Natural killer cell (primary cell): ENCODE measurements around the gene FOXP1. TPM values are rescaled to one million over a fixed set of nuclear protein-coding genes. Genes with fewer than 3 reads are reported as not detected.
A peak's percentile ranks its signal among the peaks of the same experiment; 100 is the strongest.

Experiments used
- ATAC-seq, 3 donors: fragments of 150-1000 bp in 2 of 3; fragments of 200-7000 bp in 1 of 3; cut with Tn5 transposase; 1 replicate in 1 of 3; 2 replicates in 2 of 3; pipeline ENCODE4 v1.10.0; 2021; ENCODE audit warnings: mild to moderate bottlenecking in 2 of 3, moderate library complexity in 2 of 3
- DNase-seq, 2 donors: peaks; one replicate each; pipeline versions ENCODE4 v3.0.0 to v3.0.0-alpha.2; 2013 to 2021; ENCODE audit warnings: mixed read lengths in 1 of 2
- H3K27ac ChIP-seq: one replicate; pipeline ENCODE4 v1.5.1; 2013; ENCODE audit warnings: mild to moderate bottlenecking, low read length
- H3K27me3 ChIP-seq: one replicate; pipeline ENCODE4 v1.6.1; 2013; ENCODE audit warnings: low read length; ENCODE audit not compliant: control insufficient read depth, insufficient read depth
- H3K36me3 ChIP-seq: one replicate; pipeline ENCODE4 v1.6.1; 2013; ENCODE audit warnings: low read length; ENCODE audit not compliant: control insufficient read depth, insufficient read depth
- H3K4me1 ChIP-seq: one replicate; pipeline ENCODE4 v1.6.1; 2013; ENCODE audit warnings: low read length; ENCODE audit not compliant: control insufficient read depth, insufficient read depth
- H3K4me3 ChIP-seq: one replicate; pipeline ENCODE4 v1.5.1; 2013; ENCODE audit warnings: low read length
- H3K9me3 ChIP-seq: one replicate; pipeline ENCODE4 v1.6.1; 2013; ENCODE audit warnings: low read length; ENCODE audit not compliant: control insufficient read depth, insufficient read depth
- H3K27ac Mint-ChIP-seq, 2 donors: one replicate each; pipeline ENCODE4 v1.8.0; 2022; ENCODE audit warnings: mild to moderate bottlenecking in 2 of 2, mixed read lengths in 2 of 2, moderate library complexity in 1 of 2
- H3K27me3 Mint-ChIP-seq, 2 donors: one replicate each; pipeline ENCODE4 v1.8.0; 2022; ENCODE audit warnings: low read depth in 2 of 2, mixed read lengths in 2 of 2
- H3K36me3 Mint-ChIP-seq: one replicate; pipeline ENCODE4 v1.8.0; 2022; ENCODE audit warnings: mixed read lengths
- H3K4me1 Mint-ChIP-seq, 2 donors: one replicate each; pipeline ENCODE4 v1.8.0; 2022; ENCODE audit warnings: mixed read lengths in 2 of 2
- H3K4me3 Mint-ChIP-seq: one replicate; pipeline ENCODE4 v1.8.0; 2022; ENCODE audit warnings: mild to moderate bottlenecking, moderate library complexity, mixed read lengths
- H3K9me3 Mint-ChIP-seq, 2 donors: one replicate each; pipeline ENCODE4 v1.8.0; 2022; ENCODE audit warnings: mixed read lengths in 2 of 2
- CTCF ChIP-seq: fragments of 200-600 bp; IDR thresholded peaks from one replicate; pipeline ENCODE4 v1.8.0; 2022; ENCODE audit warnings: antibody characterized with exemption
- WGBS: methylation state at CpG from one replicate; pipeline ENCODE4 v1.1.7; 2013; ENCODE audit warnings: missing lambda C conversion rate; ENCODE audit not compliant: insufficient coverage; 5-methylcytosine and 5-hydroxymethylcytosine counted together
- intact Hi-C: fragments of 100-400 bp; cut with micrococcal nuclease; formaldehyde crosslinking; loops from one replicate; pipeline ENCODE4 v1.14.2; 2022
- total RNA-seq, 4 donors: library from RNA; stranded (reverse); fragments of 120-200 nt in 1 of 4; gene quantifications; one replicate each; pipeline versions ENCODE4 v1.2.3 to v1.2.4, GENCODE V29; 2013 to 2022

The FOXP1 gene
- total RNA-seq, 3 donors from 2014 or later (not counting 1 experiment from before 2014, with no cell fraction given), result 166 to 185 (median 166) TPM

DNA sequence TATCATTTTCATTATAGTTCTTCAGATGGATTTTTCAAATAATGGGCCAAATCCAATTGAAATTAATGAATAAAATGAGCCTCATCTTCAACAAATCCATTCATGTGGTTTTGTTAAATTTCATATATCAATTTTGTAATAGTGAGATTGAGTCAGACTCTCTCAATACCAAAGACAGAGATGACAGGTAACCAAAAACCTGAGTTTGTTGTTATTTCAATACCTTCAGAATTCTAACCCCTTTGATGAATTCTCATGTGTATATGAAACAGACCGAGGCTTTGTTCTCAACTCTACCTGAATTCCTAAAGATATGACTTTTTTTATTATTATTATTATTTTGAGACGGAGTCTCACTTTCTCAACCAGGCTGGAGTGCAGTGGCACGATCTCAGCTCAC, 92.8 kb downstream of the FOXP1 start:
- Histone ChIP-seq H3K9me3 (peaks cover 3% of the 10 kb centered on the region), H3K4me3 (no peak overlapping the region), H3K36me3 (no peaks in the 10 kb centered on the region), H3K27ac (no peak overlapping the region), H3K27me3 (no peaks in the 10 kb centered on the region), H3K4me1 (peaks cover 36% of the 10 kb centered on the region)
- Mint-ChIP-seq H3K27me3 (no peaks in the 10 kb centered on the region), H3K27ac (peak overlapping the region in 1 of 2 donors; percentile 95), H3K36me3 (no peaks in the 10 kb centered on the region), H3K4me3 (no peak overlapping the region), H3K9me3 (peaks cover 0 to 2% of the 10 kb centered on the region in 2 donors), H3K4me1 (peaks cover 54 to 57% of the 10 kb centered on the region in 2 donors)
- DNase-seq, result no peak
- WGBS, result 100% methylated on average over 1 of the region's 3 CpGs
- no peak for ATAC-seq
- intact Hi-C loops, result loop anchor here (5.0 to 10.0 kb wide), 5 partner anchors 48 to 428 kb away; no protein-coding TSS in a partner anchor
- no peak for TF ChIP-seq CTCF

GRCh38 chr3:71489315-71489761, 94.2 kb downstream of the FOXP1 start:
- Mint-ChIP-seq H3K4me1 (peaks cover 40 to 45% of the 10 kb centered on the region in 2 donors), H3K27ac (peak overlapping the region; percentile 21 to 27), H3K36me3 (no peaks in the 10 kb centered on the region), H3K4me3 (no peak overlapping the region), H3K27me3 (no peaks in the 10 kb centered on the region), H3K9me3 (peaks cover 0 to 2% of the 10 kb centered on the region in 2 donors)
- no peak overlapping the region for H3K27ac ChIP-seq
- peaks cover 3% of the 10 kb centered on the region for H3K9me3 ChIP-seq
- no peaks in the 10 kb centered on the region for H3K27me3 ChIP-seq
- intact Hi-C loops, result no loop called here
- WGBS, result 88% methylated on average over 9 of the region's 9 CpGs
- peaks cover 32% of the 10 kb centered on the region for H3K4me1 ChIP-seq
- ATAC-seq (no peak), DNase-seq (peak in 1 of 2 donors; percentile 78)
- no peak for TF ChIP-seq CTCF
- no peaks in the 10 kb centered on the region for H3K36me3 ChIP-seq
- no peak overlapping the region for H3K4me3 ChIP-seq

GRCh38 chr3:71488882-71489281, 94.6 kb downstream of the FOXP1 start:
- ATAC-seq (no peak), DNase-seq (no peak)
- TF ChIP-seq CTCF, result no peak

GRCh38 chr3:71488391-71488809, 95.1 kb downstream of the FOXP1 start:
- WGBS, result 100% methylated on average over 6 of the region's 6 CpGs
- peaks cover 34 to 39% of the 10 kb centered on the region in 2 donors for H3K4me1 Mint-ChIP-seq
- H3K9me3 ChIP-seq, result peaks cover 3% of the 10 kb centered on the region
- ATAC-seq (no peak), DNase-seq (peak in 1 of 2 donors; percentile 35)
- H3K36me3 Mint-ChIP-seq, result no peaks in the 10 kb centered on the region
- no peak overlapping the region for H3K4me3 Mint-ChIP-seq
- no peaks in the 10 kb centered on the region for H3K27me3 ChIP-seq
- H3K4me1 ChIP-seq, result peaks cover 26% of the 10 kb centered on the region
- H3K27me3 Mint-ChIP-seq, result no peaks in the 10 kb centered on the region
- intact Hi-C loops, result no loop called here
- H3K27ac ChIP-seq, result no peak overlapping the region
- no peak overlapping the region for H3K27ac Mint-ChIP-seq
- peaks cover 0 to 2% of the 10 kb centered on the region in 2 donors for H3K9me3 Mint-ChIP-seq
- H3K36me3 ChIP-seq, result no peaks in the 10 kb centered on the region
- H3K4me3 ChIP-seq, result no peak overlapping the region
- no peak for TF ChIP-seq CTCF

More at GRCh38 chr3:71488882-71489281, 94.6 kb downstream of the FOXP1 start:
- intact Hi-C loops, result no loop called here
- Mint-ChIP-seq H3K36me3 (no peaks in the 10 kb centered on the region), H3K27ac (no peak overlapping the region), H3K4me1 (peaks cover 37 to 41% of the 10 kb centered on the region in 2 donors), H3K4me3 (no peak overlapping the region), H3K27me3 (no peaks in the 10 kb centered on the region), H3K9me3 (peaks cover 0 to 2% of the 10 kb centered on the region in 2 donors)
- Histone ChIP-seq H3K4me1 (peaks cover 27% of the 10 kb centered on the region), H3K36me3 (no peaks in the 10 kb centered on the region), H3K4me3 (no peak overlapping the region), H3K27ac (no peak overlapping the region), H3K27me3 (no peaks in the 10 kb centered on the region), H3K9me3 (peaks cover 3% of the 10 kb centered on the region)
- WGBS, result 88% methylated on average over 8 of the region's 9 CpGs
